Myocyte (in vitro differentiated cells): ENCODE results near the gene ARX. TPM values are rescaled to one million over a fixed set of nuclear protein-coding genes. Genes with fewer than 3 reads are reported as not detected.

ENCODE experiments used
- DNase-seq: peaks from one replicate; pipeline ENCODE4 v3.0.0-alpha.2; 2012; ENCODE audit warnings: low read depth
- total RNA-seq: library from RNA; depleted of rRNA; stranded (reverse); fragments of >200 nt; gene quantifications from 2 replicates; pipeline ENCODE4 v1.2.3, GENCODE V29; 2014

The ARX gene
- total RNA-seq, 1 donor from 2014 or later = 3.4 TPM

DNA sequence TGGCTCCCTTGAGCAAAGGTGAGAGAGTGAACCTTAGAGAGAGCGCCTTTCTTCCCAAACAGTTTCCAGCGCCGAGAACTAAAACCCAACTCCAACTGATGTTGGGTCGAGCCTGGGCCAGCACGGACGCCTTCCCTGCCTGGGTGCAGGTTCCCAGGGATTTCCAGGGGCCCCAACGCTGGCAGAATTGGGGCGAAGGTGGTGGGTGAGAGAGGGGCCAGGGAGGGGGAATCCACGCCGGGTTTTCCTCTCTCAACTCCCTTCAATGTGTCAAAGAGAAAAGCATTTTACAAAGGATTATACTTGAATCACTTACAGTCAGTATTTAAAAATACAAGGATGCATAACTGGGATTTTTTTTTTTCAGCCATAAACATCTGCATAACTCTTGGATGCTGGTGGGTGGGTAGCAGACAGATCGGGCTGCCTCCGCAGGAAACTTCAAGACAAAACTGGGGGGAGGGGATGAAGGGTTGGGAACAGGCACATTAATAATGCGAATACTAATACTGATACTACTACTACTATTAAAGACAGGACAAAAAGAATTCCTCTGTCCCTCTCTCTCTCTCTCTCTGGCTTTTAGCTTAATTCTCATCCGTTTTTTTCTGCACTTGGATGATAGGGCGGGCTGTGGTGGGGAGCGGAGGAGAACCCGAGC, 1.3 kb upstream of the ARX start:
- DNase-seq = no peak

DNA sequence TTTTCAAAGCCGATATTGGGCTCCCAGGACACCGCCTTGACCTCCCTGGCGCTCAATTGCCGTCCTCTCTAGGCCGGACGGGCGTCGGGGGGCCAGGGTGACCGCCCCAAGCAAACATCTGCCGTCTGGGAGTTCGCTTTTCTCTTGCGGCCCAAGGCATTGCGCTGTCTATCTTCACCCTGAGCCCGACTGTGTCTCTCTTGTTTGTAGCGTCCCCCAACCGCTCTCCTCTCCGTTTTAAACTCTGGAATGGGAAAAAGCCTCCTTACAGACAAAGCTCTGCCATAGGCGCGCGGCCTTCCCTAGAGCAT, 551 bp upstream of the ARX start:
- DNase-seq = no peak

- DNase-seq = no peak
These were observed 1.4 kb downstream of the ARX start for GRCh38 chrX:25014366-25014838.

DNA sequence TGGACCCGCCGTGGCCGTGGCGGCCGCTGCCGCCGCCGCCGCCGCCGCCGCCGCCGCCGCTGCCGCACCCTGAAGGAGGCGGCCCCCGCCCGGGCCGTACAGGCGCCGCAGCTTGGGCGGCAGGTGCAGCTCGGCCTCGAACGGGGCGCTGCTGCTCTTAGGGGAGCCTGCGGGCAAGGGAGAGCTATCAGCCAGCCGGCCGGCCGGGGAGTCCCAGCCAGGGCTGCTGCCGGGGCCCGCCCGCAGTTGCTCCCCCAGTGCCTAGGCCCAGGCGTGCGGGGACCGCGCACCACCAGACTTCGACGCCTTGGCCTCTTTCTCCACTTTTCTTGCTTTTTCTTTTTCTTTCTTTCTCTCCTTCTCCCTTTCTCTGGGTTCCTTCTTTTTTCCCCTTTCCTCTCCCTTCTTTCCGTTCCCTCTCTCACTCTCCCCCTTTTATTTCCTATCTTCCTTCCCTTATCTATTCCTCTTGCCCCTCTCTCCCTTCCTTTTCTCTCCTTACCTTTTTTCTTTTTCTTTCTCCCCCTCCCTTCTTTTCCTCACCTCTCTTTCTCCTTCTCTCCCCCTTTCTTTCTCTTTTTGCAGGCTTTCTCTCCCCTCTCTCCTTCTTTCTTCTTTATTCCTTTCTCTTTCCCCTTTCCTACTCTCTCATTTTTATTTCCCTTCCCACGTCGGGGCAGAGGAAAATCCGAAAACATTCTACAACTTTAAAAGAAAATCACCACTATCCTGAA, 2.0 kb downstream of the ARX start:
- DNase-seq = no peak

DNA sequence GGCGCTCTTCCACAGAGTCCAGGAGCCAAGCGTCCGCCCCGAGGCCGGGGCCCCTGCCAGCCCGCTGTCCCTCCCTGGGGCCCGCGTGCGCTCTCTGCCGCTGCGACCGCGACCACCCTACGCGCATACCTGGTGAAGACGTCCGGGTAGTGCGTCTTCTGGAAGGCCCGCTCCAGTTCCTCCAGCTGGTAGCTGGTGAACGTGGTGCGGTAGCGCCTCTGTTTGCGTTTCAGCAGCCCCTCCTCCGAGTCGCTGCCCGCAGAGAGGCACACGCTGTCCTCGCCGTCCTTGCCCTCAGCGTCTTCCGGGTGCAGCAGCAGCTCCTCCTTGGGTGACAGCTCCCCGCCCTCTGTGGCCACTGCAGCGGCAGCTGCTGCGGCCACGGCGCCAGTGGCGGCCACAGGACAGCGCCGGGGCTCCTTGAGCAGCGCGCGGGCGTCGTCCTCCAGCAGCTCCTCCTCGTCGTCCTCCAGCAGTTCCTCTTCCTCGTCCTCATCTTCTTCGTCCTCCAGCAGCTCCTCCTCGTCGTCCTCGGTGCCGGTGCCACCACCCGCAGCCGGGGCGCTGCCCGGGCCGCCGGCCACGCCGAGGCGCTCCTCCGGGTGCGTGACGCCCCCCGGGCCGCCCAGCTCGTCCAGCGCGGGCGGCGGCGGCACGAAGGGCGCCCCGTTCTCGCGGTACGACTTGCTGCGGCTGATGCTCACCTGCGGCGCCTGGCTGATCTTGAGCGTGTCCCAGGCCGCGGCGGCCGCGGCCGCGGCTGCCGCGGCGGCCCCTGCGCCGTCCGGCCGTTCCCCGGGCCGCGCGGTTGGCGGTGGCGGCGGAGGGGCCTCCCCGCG, 2.8 kb downstream of the ARX start:
- peak; percentile 52 for DNase-seq

GRCh38 chrX:25012433-25012735, 3.4 kb downstream of the ARX start:
- no peak for DNase-seq

DNA sequence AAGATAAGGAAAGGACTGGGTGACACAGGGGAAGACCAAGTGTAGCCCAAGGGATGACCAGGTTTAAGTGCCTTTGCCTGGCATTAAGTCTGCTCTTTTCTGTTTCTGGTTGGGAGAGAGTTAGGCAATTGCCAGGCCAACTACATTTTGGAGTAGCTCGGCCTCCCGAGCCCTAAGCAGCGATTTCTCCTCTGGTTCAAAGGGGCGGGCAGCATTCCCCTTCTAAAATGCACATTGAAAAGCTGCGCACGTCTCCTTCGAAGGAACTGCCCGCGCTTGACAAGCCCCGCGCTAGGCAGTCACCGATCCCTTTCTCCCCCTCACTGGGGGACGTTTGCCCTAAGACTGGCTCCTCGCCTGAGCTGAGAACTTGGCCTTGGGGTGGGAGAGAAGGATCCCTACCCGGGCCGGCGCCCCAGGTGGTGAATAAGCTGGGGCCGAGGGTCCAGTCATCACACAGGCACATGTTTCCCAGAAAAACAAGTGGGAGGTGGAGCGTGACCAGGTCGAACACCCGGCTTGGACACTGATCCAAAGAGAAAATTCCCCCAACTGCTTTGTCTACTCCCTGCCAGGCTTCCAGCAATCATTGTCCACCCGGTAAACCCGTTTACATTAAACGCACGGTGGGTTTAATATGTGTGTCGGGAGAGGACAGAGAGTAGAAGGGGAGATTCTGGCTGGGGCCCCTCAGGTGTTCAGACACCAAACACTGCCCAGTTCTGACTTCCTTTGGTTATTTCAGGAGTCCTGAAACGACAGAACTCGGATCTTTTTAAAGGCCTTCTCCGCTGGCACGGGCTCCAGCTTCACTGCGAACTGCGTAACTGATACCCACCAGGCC, 4.0 kb downstream of the ARX start:
- no peak for DNase-seq

DNA sequence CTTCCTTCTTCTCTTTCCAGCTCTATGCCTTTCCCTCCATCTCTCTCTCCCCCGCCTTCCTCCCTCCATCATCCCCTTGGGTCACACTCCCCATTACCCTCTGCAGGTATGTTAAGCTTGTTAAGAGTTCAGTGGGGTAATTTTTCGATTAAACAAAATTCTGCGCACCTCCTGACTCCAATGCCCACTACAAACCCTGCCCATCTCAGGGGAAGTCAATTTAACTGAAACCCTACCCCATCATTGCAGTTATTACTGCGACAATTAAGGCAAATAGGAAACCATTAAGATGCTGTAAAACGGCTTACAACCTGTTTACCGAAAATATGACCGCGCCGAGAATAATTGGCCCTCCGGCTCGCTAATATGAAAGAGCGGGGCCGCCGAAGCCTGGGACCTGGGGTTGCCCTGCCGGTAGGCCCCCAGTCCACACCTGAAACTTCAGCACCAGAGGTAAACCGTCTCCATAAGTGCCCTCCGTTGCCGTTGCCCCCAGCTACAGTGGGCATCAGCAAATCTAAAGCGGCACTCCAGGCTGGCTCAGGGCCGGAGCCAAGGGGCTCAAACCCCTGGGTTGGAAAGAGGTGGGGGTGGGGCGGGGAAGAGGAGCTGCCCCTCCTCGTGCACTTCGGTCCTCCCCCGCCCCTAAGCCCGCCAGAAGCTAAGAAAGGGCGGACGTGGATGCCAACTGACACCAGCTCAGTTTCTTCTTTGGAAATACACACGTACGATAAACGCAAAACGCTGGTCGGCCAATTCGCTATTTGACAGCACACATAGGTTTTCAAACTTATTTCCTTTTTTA, 4.8 kb downstream of the ARX start:
- no peak for DNase-seq

DNA sequence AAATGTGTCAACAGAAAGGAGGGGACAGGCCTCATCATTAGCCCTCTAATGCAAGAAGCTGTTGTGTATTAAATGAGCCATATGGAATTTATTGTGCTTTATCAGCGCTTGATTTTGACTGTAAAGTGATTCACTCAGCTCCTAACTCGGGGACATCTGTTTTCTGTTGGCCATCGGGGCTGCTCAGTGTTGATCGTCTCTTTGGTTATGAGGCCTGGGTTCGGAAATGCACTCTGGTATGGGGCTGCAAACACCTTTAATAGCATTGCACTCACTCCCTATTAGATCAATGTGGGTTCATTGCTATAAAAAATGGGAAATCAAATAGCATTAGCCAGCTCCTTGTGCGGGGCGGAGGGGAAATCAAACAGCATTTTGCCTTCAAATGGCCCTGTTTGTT, 6.4 kb downstream of the ARX start:
- no peak for DNase-seq

GRCh38 chrX:25007059-25008053, 8.4 kb downstream of the ARX start:
- no peak for DNase-seq

DNA sequence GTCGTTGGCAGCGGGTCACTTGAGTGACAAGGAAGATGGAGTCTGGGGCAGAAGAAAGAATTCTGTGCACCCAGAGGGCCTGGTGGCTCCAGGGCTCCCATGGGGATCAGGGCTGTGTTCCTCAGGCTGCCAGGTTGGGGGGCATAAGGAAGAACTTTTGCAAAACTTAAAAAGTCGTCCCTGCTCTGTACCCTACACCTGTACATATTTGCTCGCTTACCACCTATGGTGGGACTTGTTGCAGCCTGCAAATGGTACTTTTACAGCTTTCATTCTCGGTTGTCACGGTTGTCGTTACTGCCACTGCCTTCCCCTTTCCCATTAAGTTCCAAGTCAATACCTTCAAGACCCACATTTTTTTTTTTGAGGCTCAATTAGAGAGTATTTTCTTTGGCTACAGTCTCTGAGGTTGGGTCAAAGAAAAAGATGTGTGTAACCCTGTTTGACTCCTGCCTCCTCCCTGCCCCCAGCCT, 9.1 kb downstream of the ARX start:
- DNase-seq = no peak

DNA sequence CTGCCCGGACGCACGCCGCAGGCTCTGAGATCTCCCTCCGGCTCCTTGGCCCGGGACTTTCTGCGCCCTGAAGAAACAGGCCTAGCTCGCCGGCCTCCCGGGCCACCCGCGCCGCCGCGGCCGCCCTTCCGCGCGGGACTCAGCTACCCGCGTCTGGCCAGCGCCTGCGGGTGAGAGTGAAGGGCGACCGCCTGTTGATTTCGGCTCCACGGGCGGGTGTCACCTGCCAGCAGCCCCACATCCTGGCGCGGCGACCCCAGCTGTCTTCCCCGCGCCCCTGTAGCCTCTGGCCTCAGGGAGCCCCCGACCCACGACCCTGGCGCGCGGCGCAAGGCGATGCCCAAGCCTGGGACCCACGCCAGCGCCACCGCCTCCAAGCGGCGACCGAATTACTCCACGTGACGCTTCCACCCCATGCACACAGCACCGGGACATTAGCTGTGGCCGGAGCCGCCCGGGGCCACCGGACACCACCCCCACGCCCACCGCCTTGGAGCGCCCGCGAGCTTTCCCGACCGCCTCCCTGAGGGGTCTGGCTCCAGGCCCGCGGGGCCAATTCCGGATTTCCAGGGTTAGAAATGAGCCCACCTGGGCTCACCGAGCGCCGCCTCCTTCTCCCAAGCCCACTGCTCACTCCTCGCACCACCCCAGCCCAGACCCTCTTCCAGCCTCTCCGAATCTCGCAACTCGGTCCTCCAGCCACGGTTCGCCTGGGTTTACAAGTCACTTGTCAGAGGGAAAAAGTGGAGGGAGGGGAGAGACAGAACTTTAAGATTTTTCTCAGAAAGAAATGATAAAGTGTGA, 10.2 kb downstream of the ARX start:
- DNase-seq = no peak

GRCh38 chrX:25005034-25005381, 10.8 kb downstream of the ARX start:
- DNase-seq = no peak

GRCh38 chrX:25004485-25005032, 11.2 kb downstream of the ARX start:
- DNase-seq = no peak

DNA sequence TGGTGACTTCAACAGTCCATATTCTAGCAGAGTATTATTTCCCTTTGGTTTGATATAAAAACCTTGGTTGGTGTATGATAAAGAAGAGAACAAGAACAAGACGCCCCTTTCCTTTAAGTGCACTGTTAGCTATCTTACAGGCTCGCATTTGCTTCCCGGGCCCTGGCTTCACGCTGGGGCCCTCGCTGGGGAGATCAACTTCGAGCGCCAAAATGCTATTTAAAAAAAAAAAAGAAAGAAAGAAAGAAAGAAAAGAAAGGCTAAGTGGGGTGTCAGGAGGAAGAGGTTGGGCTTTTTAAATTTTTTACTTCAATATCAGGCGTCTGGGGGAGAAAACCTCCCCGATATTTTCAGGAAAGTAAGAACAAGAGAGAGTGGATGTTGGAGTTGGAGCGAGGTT, 11.7 kb downstream of the ARX start:
- no peak for DNase-seq

DNA sequence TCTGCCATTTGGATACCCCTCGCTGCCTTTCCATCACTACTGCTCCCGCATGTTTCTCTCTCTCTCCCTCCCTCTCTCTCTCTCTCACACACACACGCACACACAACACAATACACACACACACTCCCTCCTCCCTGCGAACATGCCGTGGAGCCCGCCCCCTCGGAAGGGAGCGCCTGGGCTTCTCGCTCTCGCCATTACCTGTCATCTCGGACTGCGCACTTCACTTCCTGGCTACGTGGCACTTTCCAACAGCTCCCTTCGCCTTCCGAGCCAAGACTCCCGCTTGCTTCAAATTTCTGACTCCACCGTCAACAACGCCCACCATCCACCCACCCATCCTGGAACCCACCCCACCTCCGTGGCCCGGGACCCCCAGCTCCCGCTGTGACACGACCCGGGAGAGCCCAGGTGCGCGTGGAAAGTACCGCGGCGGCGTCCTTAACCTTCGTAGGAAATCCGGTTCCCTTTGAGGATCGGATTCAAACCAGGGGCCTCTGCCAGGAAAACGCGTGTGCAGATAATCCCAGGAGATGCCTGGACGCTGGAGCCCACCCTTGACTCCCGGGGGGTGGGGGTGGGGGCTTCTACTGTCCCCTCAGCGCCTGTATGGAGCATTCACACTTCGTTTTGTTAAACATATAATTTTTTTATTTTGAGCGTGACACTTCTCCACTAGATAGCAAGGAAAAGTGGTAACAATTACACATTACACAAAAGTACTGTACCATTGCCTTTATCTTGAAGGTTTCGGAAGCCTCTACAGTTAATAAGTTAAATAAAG, 12.5 kb downstream of the ARX start:
- no peak for DNase-seq

GRCh38 chrX:25002661-25003020, 13.1 kb downstream of the ARX start:
- DNase-seq = no peak
